Pancreas (tissue), 10 donors: ENCODE results near the gene DLD. TPM values are rescaled to one million over a fixed set of nuclear protein-coding genes. Genes with fewer than 3 reads are reported as not detected.
A peak's percentile ranks its signal among the peaks of the same experiment; 100 is the strongest.
"Not testable (repeated sequence)": the region's sequence is repeated elsewhere in the genome, so short reads cannot be mapped to it uniquely, and the experiment has no call there.

Experiments
- ATAC-seq, 4 donors: fragments of 200-7000 bp; cut with Tn5 transposase; one replicate each; pipeline versions ENCODE4 v1.8.0 to v1.9.1; 2020; ENCODE audit warnings: mild to moderate bottlenecking in 4 of 4, moderate library complexity in 4 of 4
- DNase-seq, 6 donors: peaks; one replicate each; pipeline ENCODE4 v3.0.0-alpha.2; 2020
- FAIRE-seq: peaks from 2 replicates; lab custom pipeline; 2012; peaks lifted over from hg19 to GRCh38; lab: Jason Lieb, UNC
- H3K27ac ChIP-seq, 4 donors: fragments of 200-600 bp; sonication (generic); 1 replicate in 3 of 4; 2 replicates in 1 of 4; pipeline versions ENCODE4 v1.5.0 to v1.8.0; 2020
- H3K27me3 ChIP-seq, 4 donors: fragments of 200-600 bp; one replicate each; pipeline ENCODE4 v1.8.0; 2021
- H3K36me3 ChIP-seq, 3 donors: fragments of 200-600 bp; sonication (generic) in 1 of 3; one replicate each; pipeline versions ENCODE4 v1.5.0 to v1.8.0; 2020 to 2021
- H3K4me1 ChIP-seq, 3 donors: fragments of 200-600 bp; one replicate each; pipeline ENCODE4 v1.8.0; 2021
- H3K4me3 ChIP-seq, 4 donors: fragments of 200-600 bp; sonication (generic) in 2 of 4; one replicate each; pipeline versions ENCODE4 v1.5.0 to v1.8.0; 2020 to 2021
- H3K9me3 ChIP-seq, 4 donors: fragments of 200-600 bp; one replicate each; pipeline ENCODE4 v1.8.0; 2021
- CTCF ChIP-seq, 4 donors: fragments of 200-600 bp; sonication (generic) in 3 of 4; IDR thresholded peaks; one replicate each; pipeline versions ENCODE4 v1.5.0 to v1.8.0; 2021; ENCODE audit warnings: antibody characterized with exemption in 4 of 4
- WGBS, 2 donors: extraction: QIAGEN DNeasy Blood & Tissue Kit; methylation state at CpG; one replicate each; pipeline ENCODE4 v1.1.7; 2013; 5-methylcytosine and 5-hydroxymethylcytosine counted together
- intact Hi-C, 3 donors: fragments of 100-400 bp; cut with DNase I; formaldehyde crosslinking; loops; one replicate each; pipeline versions ENCODE4 v1.11.1 to v1.14.2; 2022
- polyA plus RNA-seq, 2 donors: library from polyadenylated mRNA; stranded (reverse); fragments of 200-250 nt; gene quantifications; one replicate each; pipeline ENCODE4 v1.2.3, GENCODE V29; 2013
- total RNA-seq, 6 donors: library from RNA; stranded (reverse); fragmentation: NEBNext Ultra II Directional in 4 of 6; extraction: Animal tissue kit (Norgen Biotek cat#: 25700) in 4 of 6; gene quantifications; one replicate each; pipeline versions ENCODE4 v1.2.1 to v1.2.4, GENCODE V29; 2021 to 2023
- donor health status: healthy with polysubstance abuse.
- donor health status: DM: no; HTN: no; CAD: no; lungs with moderate emphysema.
- donor health status: DM: no; HTN: no; CAD: no.
- donor health status: control.
- donor health status: control.
- donor health status: Bipolar disorder and iron deficiency.
- donor health status: DM: yes; HTN: yes; CAD: no.
- donor health status: DM: no; HTN: no; CAD: no.
- donor health status: DM: no; HTN: no; CAD: no.
- donor health status: DM: yes; HTN: yes; CAD: no.

The DLD gene
- total RNA-seq (10 to 100 TPM; 23.6 to 43.0 (median 36.0) TPM), polyA plus RNA-seq (10 to 100 TPM in 1 of 2 donors, 1 to 10 TPM in 1; 8.2 to 32.9 TPM)

GRCh38 chr7:107890962-107891635 is at the start of gene DLD:
Gene DLD, plus strand, starts transcription at chr7:107891183. Its CDS starts 68 bp downstream, at chr7:107891251.
- H3K27me3 ChIP-seq = no peaks in the 10 kb centered on the region
- H3K27ac ChIP-seq = peak within 1 kb of the TSS; percentile 87 to 95 (median 93)
- intact Hi-C loops = no loop called here
- peaks cover 0 to 21% (median 16%) of the 10 kb centered on the region in 3 donors for H3K4me1 ChIP-seq
- 0 to 1% methylated on average over 50 to 55 of the region's 55 CpGs for WGBS, 2 donors
- peak; percentile 54 for FAIRE-seq
- ATAC-seq = peak; percentile 95 to 99 (median 98)
- H3K9me3 ChIP-seq = no peaks in the 10 kb centered on the region
- no peaks in the 10 kb centered on the region for H3K36me3 ChIP-seq
- no peak for TF ChIP-seq CTCF (IDR thresholded peaks at IDR 0.05)
- peak within 1 kb of the TSS; percentile 55 to 82 (median 62) for H3K4me3 ChIP-seq
- peak; percentile 93 to 97 (median 94) for DNase-seq

- Histone ChIP-seq H3K27ac (no peak overlapping the region), H3K27me3 (no peaks in the 10 kb centered on the region), H3K4me1 (peaks cover 0 to 8% (median 0%) of the 10 kb centered on the region in 3 donors), H3K4me3 (no peak overlapping the region), H3K9me3 (no peaks in the 10 kb centered on the region), H3K36me3 (no peaks in the 10 kb centered on the region)
- ATAC-seq (no peak), FAIRE-seq (no peak), DNase-seq (no peak)
- no peak for TF ChIP-seq CTCF (IDR thresholded peaks at IDR 0.05)
- intact Hi-C loops = no loop called here
- 67 to 69% methylated on average over 3 of the region's 3 CpGs for WGBS, 2 donors
Measured at GRCh38 chr7:107842213-107842612, 48.8 kb upstream of the DLD start.

- 94 to 95% methylated on average over 16 of the region's 16 CpGs for WGBS, 2 donors
- H3K27ac ChIP-seq = no peak overlapping the region
- no peaks in the 10 kb centered on the region for H3K27me3 ChIP-seq
- no peaks in the 10 kb centered on the region for H3K9me3 ChIP-seq
- DNase-seq (no peak), ATAC-seq (no peak), FAIRE-seq (no peak)
- peaks cover 0 to 8% (median 0%) of the 10 kb centered on the region in 3 donors for H3K4me1 ChIP-seq
- H3K4me3 ChIP-seq = no peak overlapping the region
- H3K36me3 ChIP-seq = no peaks in the 10 kb centered on the region
- intact Hi-C loops = no loop called here
- TF ChIP-seq CTCF (IDR thresholded peaks at IDR 0.05) = no peak
Measured at GRCh38 chr7:107843184-107843583, 47.8 kb upstream of the DLD start.

DNA sequence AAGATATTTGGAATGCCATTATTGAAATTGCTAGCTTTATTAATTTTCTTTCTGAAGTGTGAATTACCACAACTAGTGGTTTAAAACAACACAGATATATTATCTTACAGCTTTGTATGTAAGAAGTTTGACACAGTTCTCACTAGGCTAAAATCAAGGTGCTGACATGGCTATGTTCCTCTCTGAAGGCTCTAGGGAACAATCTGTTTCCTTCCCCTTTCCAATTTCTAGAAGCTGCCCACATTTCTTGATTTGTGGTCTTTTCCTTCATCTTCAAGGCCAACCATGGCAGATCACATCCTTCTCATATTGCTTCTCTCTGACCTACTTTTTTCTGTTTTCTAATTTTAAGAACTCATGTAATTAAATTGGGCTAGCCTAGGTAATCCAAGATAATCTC is 44.7 kb upstream of the DLD start:
- FAIRE-seq = no peak
- intact Hi-C loops = no loop called here
- no peak for TF ChIP-seq CTCF (IDR thresholded peaks at IDR 0.05)

DNA sequence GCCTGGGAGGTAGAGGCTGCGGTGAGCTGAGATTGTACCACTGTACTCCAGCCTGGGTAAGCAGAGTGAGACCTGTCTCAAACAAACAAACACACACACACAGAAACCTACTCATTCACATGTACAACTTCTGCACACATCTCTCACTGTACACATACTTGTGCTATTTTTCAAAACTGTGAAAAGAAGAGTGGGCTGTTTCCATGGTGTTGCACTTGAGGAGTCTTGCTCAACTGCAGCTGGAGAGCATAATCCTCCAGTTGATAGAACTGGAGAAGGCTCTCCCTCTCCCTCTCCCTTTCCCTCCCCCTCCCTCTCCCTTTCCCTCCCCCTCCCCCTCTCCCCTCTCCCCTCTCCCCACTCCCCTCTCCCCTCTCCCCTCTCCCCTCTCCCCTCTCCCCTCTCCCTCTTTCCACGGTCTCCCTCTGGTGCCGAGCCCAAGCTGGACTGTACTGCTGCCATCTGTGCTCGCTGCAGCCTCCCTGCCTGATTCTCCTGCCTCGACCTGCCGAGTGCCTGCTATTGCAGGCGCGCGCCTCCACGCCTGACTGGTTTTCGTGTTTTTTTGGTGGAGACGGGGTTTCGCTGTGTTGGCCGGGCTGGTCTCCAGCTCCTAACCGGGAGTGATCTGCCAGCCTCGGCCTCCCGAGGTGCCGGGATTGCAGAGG is 43.7 kb upstream of the DLD start:
- DNase-seq (no peak), FAIRE-seq (no peak), ATAC-seq (no peak)
- TF ChIP-seq CTCF (IDR thresholded peaks at IDR 0.05) = no peak
- Histone ChIP-seq H3K4me1 (no peaks in the 10 kb centered on the region), H3K36me3 (no peaks in the 10 kb centered on the region), H3K27me3 (no peaks in the 10 kb centered on the region), H3K27ac (no peak overlapping the region), H3K4me3 (no peak overlapping the region), H3K9me3 (no peaks in the 10 kb centered on the region)
- WGBS, 2 donors = 91 to 97% methylated on average over 15 to 17 of the region's 18 CpGs
- intact Hi-C loops = no loop called here

More for the DNA sequence above, 44.7 kb upstream of the DLD start:
- Histone ChIP-seq H3K27ac (no peak overlapping the region), H3K4me3 (no peak overlapping the region), H3K4me1 (no peaks in the 10 kb centered on the region), H3K9me3 (no peaks in the 10 kb centered on the region), H3K36me3 (no peaks in the 10 kb centered on the region), H3K27me3 (no peaks in the 10 kb centered on the region)
- ATAC-seq (no peak), DNase-seq (no peak)

DNA sequence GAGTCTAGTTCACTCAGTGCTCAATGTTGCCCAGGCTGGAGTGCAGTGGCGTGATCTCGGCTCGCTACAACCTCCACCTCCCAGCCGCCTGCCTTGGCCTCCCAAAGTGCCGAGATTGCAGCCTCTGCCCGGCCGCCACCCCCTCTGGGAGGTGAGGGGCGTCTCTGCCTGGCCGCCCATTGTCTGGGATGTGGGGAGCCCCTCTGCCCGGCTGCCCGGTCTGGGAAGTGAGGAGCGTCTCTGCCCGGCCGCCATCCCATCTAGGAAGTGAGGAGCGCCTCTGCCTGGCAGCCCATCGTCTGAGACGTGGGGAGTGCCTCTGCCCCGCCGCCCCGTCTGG is 43.2 kb upstream of the DLD start:
- peak in 1 of 6 donors; percentile 48 for DNase-seq
- H3K36me3 ChIP-seq, H3K27me3 ChIP-seq, H3K4me1 ChIP-seq, H3K4me3 ChIP-seq, H3K27ac ChIP-seq, intact Hi-C loops, H3K9me3 ChIP-seq, FAIRE-seq, ATAC-seq: not testable (repeated sequence)
- 94 to 96% methylated on average over 7 to 20 of the region's 20 CpGs for WGBS, 2 donors

DNA sequence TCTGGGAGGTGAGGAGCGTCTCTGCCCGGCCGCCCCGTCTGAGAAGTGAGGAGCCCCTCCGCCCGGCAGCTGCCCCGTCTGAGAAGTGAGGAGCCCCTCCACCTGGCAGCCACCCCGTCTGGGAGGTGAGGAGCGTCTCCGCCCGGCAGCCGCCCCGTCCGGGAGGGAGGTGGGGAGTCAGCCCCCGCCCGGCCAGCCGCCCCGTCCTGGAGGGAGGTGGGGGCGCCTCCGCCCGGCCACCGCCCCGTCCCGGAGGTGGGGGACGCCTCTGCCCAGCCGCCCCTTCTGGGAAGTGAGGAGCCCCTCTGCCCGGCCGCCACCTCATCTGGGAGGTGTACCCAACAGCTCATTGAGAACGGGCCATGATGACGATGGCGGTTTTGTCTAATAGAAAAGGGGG is 42.8 kb upstream of the DLD start:
- intact Hi-C loops, ATAC-seq: not testable (repeated sequence)

More for the DNA sequence above, 42.8 kb upstream of the DLD start:
- H3K27me3 ChIP-seq, H3K9me3 ChIP-seq, FAIRE-seq, H3K27ac ChIP-seq, H3K36me3 ChIP-seq, H3K4me3 ChIP-seq, DNase-seq, H3K4me1 ChIP-seq: not testable (repeated sequence)
- 94 to 95% methylated on average over 14 to 31 of the region's 31 CpGs for WGBS, 2 donors
